Liver (tissue), 9 donors: ENCODE measurements around the gene ZC3H6. TPM values are rescaled to one million over a fixed set of nuclear protein-coding genes. Genes with fewer than 3 reads are reported as not detected.
A peak's percentile ranks its signal among the peaks of the same experiment; 100 is the strongest.

Experiments
- DNase-seq: peaks from one replicate; pipeline ENCODE4 v3.0.0-alpha.2; 2017; ENCODE audit warnings: low spot score
- H3K27ac ChIP-seq, 2 donors: one replicate each; pipeline ENCODE4 v1.7.0; 2013; ENCODE audit warnings: inconsistent platforms in 2 of 2, low read length in 2 of 2, control low read depth in 1 of 2, low read depth in 1 of 2, mild to moderate bottlenecking in 1 of 2
- H3K27me3 ChIP-seq, 4 donors: one replicate each; pipeline versions ENCODE4 v1.6.1 to v1.7.0; 2013; ENCODE audit warnings: low read length in 3 of 4, inconsistent platforms in 1 of 4, mild to moderate bottlenecking in 1 of 4, moderate library complexity in 1 of 4; ENCODE audit not compliant: control insufficient read depth in 4 of 4, insufficient read depth in 4 of 4
- H3K36me3 ChIP-seq, 4 donors: one replicate each; pipeline versions ENCODE4 v1.6.1 to v1.7.0; 2013; ENCODE audit warnings: low read length in 3 of 4, mild to moderate bottlenecking in 3 of 4, low read depth in 1 of 4, moderate library complexity in 1 of 4; ENCODE audit not compliant: control insufficient read depth in 4 of 4, insufficient read depth in 3 of 4
- H3K4me1 ChIP-seq, 4 donors: one replicate each; pipeline versions ENCODE4 v1.6.1 to v1.7.0; 2013; ENCODE audit warnings: low read length in 3 of 4, mild to moderate bottlenecking in 3 of 4, moderate library complexity in 1 of 4; ENCODE audit not compliant: control insufficient read depth in 4 of 4, insufficient read depth in 4 of 4
- H3K4me3 ChIP-seq, 3 donors: one replicate each; pipeline versions ENCODE4 v1.6.1 to v1.7.0; 2013; ENCODE audit warnings: low read length in 3 of 3, control low read depth in 1 of 3, low read depth in 1 of 3, mild to moderate bottlenecking in 1 of 3
- H3K9ac ChIP-seq, 2 donors: one replicate each; pipeline ENCODE4 v1.7.0; 2013; ENCODE audit warnings: low read length in 2 of 2, mild to moderate bottlenecking in 2 of 2, moderate library complexity in 2 of 2, control low read depth in 1 of 2, low read depth in 1 of 2
- H3K9me3 ChIP-seq, 4 donors: one replicate each; pipeline versions ENCODE4 v1.6.1 to v1.7.0; 2013; ENCODE audit warnings: low read length in 3 of 4; ENCODE audit not compliant: control insufficient read depth in 4 of 4
- ATF3 ChIP-seq: IDR thresholded peaks from 2 replicates; pipeline ENCODE4 v1.6.1; 2016; ENCODE audit warnings: antibody characterized with exemption
- EGR1 ChIP-seq, 2 donors: IDR thresholded peaks; 2 replicates each; pipeline ENCODE4 v1.6.1; 2016 to 2018; ENCODE audit warnings: antibody characterized with exemption in 2 of 2, low read depth in 2 of 2
- FOXA1 ChIP-seq: IDR thresholded peaks from 2 replicates; pipeline ENCODE4 v1.6.1; 2016; ENCODE audit warnings: antibody characterized with exemption
- FOXA2 ChIP-seq: IDR thresholded peaks from 2 replicates; pipeline ENCODE4 v1.6.1; 2016; ENCODE audit warnings: antibody characterized with exemption
- GABPA ChIP-seq, 2 donors: IDR thresholded peaks in 1 of 2; conservative IDR thresholded peaks in 1 of 2; 2 replicates each; pipeline ENCODE4 v1.6.1; 2016; ENCODE audit warnings: antibody characterized with exemption in 2 of 2, mild to moderate bottlenecking in 1 of 2, moderate library complexity in 1 of 2
- HNF4A ChIP-seq, 2 donors: conservative IDR thresholded peaks; 2 replicates each; pipeline ENCODE4 v1.6.1; 2016; ENCODE audit warnings: antibody characterized with exemption in 2 of 2, mild to moderate bottlenecking in 2 of 2
- HNF4G ChIP-seq: IDR thresholded peaks from 2 replicates; pipeline ENCODE4 v1.6.1; 2016; ENCODE audit warnings: antibody characterized with exemption
- JUND ChIP-seq, 2 donors: IDR thresholded peaks; 2 replicates each; pipeline ENCODE4 v1.6.1; 2016; ENCODE audit warnings: antibody characterized with exemption in 2 of 2
- NR2F2 ChIP-seq: IDR thresholded peaks from 2 replicates; pipeline ENCODE4 v1.6.1; 2016; ENCODE audit warnings: antibody characterized with exemption
- RAD21 ChIP-seq, 2 donors: IDR thresholded peaks; 2 replicates each; pipeline ENCODE4 v1.6.1; 2016; ENCODE audit warnings: antibody characterized with exemption in 2 of 2, mild to moderate bottlenecking in 2 of 2
- RXRA ChIP-seq, 2 donors: IDR thresholded peaks; 2 replicates each; pipeline ENCODE4 v1.6.1; 2017 to 2018; ENCODE audit warnings: antibody characterized with exemption in 2 of 2, mild to moderate bottlenecking in 1 of 2
- SP1 ChIP-seq: IDR thresholded peaks from 2 replicates; pipeline ENCODE4 v1.6.1; 2018; ENCODE audit warnings: antibody characterized with exemption, mild to moderate bottlenecking
- TAF1 ChIP-seq: conservative IDR thresholded peaks from 2 replicates; pipeline ENCODE4 v1.6.1; 2016; ENCODE audit warnings: antibody characterized with exemption, mild to moderate bottlenecking
- YY1 ChIP-seq: IDR thresholded peaks from 2 replicates; pipeline ENCODE4 v1.6.1; 2016; ENCODE audit warnings: antibody characterized with exemption, mild to moderate bottlenecking
- WGBS: extraction: QIAGEN DNeasy Blood & Tissue Kit; methylation state at CpG from one replicate; pipeline ENCODE4 v1.1.7; 2013; 5-methylcytosine and 5-hydroxymethylcytosine counted together
- polyA plus RNA-seq, 2 donors: library from polyadenylated mRNA; stranded (reverse) in 1 of 2; unstranded in 1 of 2; fragments of 200-250 nt in 1 of 2; fragments of >200 nt in 1 of 2; fragmentation: Nextera tagmentation in 1 of 2; extraction: Ambion mirVana in 1 of 2; gene quantifications; one replicate each; pipeline versions ENCODE4 v1.2.1 to v1.2.3, GENCODE V29; 2013 to 2015
- total RNA-seq, 2 donors: library from RNA; depleted of rRNA; stranded (reverse); fragments of >200 nt; gene quantifications; one replicate each; pipeline ENCODE4 v1.2.3, GENCODE V29; 2014
- TF ChIP-seq, protein P1 (sequence below): IDR thresholded peaks from 2 replicates; pipeline ENCODE4 v1.6.1; 2016; ENCODE audit warnings: antibody characterized with exemption
- TF ChIP-seq, protein P2 (sequence below): fragments of 150-350 bp; IDR thresholded peaks from 2 replicates; pipeline ENCODE4 v1.5.1; 2017; ENCODE audit warnings: improper control_type of control experiment, low read depth, low read length; ENCODE audit not compliant: missing input control
- TF ChIP-seq, protein P3 (sequence below): IDR thresholded peaks from 2 replicates; pipeline ENCODE4 v1.6.1; 2016; ENCODE audit warnings: antibody characterized with exemption, mild to moderate bottlenecking
- TF ChIP-seq, protein P4 (sequence below): IDR thresholded peaks from 2 replicates; pipeline ENCODE4 v1.6.1; 2016; ENCODE audit warnings: antibody characterized with exemption
- donor health status: healthy.
- donor health status: healthy.
- donor health status: healthy.
- donor health status: healthy.
- donor health status: healthy.

The ZC3H6 gene
- total and polyA plus RNA-seq, 4 donors = 0.32 to 5.8 (median 2.3) TPM

- H3K9me3 ChIP-seq = no peaks in the 10 kb centered on the region
- no peak for DNase-seq
- no peak for TF ChIP-seq EGR1 (IDR thresholded peaks at IDR 0.05; ENCODE audit: low read depth in 2 of 2)
- no peak for TF ChIP-seq FOXA2
- TF ChIP-seq ATF3 = no peak
- no peak for TF ChIP-seq HNF4A (conservative IDR thresholded peaks at IDR 0.05)
- no peak for TF ChIP-seq GABPA (IDR thresholded peaks at IDR 0.05 in 1 of 2, conservative IDR thresholded peaks at IDR 0.05 in 1 of 2)
- no peak for TF ChIP-seq TAF1
- no peak for TF ChIP-seq RXRA (IDR thresholded peaks at IDR 0.05)
- TF ChIP-seq SP1 = no peak
- TF ChIP-seq, protein P1, sequence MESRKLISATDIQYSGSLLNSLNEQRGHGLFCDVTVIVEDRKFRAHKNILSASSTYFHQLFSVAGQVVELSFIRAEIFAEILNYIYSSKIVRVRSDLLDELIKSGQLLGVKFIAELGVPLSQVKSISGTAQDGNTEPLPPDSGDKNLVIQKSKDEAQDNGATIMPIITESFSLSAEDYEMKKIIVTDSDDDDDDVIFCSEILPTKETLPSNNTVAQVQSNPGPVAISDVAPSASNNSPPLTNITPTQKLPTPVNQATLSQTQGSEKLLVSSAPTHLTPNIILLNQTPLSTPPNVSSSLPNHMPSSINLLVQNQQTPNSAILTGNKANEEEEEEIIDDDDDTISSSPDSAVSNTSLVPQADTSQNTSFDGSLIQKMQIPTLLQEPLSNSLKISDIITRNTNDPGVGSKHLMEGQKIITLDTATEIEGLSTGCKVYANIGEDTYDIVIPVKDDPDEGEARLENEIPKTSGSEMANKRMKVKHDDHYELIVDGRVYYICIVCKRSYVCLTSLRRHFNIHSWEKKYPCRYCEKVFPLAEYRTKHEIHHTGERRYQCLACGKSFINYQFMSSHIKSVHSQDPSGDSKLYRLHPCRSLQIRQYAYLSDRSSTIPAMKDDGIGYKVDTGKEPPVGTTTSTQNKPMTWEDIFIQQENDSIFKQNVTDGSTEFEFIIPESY = no peak
- TF ChIP-seq, protein P2, sequence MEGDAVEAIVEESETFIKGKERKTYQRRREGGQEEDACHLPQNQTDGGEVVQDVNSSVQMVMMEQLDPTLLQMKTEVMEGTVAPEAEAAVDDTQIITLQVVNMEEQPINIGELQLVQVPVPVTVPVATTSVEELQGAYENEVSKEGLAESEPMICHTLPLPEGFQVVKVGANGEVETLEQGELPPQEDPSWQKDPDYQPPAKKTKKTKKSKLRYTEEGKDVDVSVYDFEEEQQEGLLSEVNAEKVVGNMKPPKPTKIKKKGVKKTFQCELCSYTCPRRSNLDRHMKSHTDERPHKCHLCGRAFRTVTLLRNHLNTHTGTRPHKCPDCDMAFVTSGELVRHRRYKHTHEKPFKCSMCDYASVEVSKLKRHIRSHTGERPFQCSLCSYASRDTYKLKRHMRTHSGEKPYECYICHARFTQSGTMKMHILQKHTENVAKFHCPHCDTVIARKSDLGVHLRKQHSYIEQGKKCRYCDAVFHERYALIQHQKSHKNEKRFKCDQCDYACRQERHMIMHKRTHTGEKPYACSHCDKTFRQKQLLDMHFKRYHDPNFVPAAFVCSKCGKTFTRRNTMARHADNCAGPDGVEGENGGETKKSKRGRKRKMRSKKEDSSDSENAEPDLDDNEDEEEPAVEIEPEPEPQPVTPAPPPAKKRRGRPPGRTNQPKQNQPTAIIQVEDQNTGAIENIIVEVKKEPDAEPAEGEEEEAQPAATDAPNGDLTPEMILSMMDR = no peak
- TF ChIP-seq FOXA1 = no peak
- TF ChIP-seq HNF4G = no peak
- no peak for TF ChIP-seq NR2F2
- TF ChIP-seq, protein P3, sequence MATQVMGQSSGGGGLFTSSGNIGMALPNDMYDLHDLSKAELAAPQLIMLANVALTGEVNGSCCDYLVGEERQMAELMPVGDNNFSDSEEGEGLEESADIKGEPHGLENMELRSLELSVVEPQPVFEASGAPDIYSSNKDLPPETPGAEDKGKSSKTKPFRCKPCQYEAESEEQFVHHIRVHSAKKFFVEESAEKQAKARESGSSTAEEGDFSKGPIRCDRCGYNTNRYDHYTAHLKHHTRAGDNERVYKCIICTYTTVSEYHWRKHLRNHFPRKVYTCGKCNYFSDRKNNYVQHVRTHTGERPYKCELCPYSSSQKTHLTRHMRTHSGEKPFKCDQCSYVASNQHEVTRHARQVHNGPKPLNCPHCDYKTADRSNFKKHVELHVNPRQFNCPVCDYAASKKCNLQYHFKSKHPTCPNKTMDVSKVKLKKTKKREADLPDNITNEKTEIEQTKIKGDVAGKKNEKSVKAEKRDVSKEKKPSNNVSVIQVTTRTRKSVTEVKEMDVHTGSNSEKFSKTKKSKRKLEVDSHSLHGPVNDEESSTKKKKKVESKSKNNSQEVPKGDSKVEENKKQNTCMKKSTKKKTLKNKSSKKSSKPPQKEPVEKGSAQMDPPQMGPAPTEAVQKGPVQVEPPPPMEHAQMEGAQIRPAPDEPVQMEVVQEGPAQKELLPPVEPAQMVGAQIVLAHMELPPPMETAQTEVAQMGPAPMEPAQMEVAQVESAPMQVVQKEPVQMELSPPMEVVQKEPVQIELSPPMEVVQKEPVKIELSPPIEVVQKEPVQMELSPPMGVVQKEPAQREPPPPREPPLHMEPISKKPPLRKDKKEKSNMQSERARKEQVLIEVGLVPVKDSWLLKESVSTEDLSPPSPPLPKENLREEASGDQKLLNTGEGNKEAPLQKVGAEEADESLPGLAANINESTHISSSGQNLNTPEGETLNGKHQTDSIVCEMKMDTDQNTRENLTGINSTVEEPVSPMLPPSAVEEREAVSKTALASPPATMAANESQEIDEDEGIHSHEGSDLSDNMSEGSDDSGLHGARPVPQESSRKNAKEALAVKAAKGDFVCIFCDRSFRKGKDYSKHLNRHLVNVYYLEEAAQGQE = no peak
- no peak for TF ChIP-seq RAD21 (IDR thresholded peaks at IDR 0.05)
- TF ChIP-seq, protein P4, sequence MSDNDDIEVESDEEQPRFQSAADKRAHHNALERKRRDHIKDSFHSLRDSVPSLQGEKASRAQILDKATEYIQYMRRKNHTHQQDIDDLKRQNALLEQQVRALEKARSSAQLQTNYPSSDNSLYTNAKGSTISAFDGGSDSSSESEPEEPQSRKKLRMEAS = no peak
- TF ChIP-seq JUND (IDR thresholded peaks at IDR 0.05) = no peak
- no peak for TF ChIP-seq YY1
- H3K36me3 ChIP-seq = no peaks in the 10 kb centered on the region
- H3K27me3 ChIP-seq = no peaks in the 10 kb centered on the region
- H3K27ac ChIP-seq = peak overlapping the region; percentile 73 to 100
- 51% methylated on average over 5 of the region's 5 CpGs for WGBS
- peak overlapping the region; percentile 72 to 93 for H3K9ac ChIP-seq
- no peak overlapping the region for H3K4me3 ChIP-seq
- H3K4me1 ChIP-seq = peaks cover 0 to 14% (median under 1%) of the 10 kb centered on the region in 4 donors
These were observed 1.6 kb downstream of the ZC3H6 start for GRCh38 chr2:112276954-112277353.
